Measurements from ENCODE around the gene FAM72B.
"Not testable (repeated sequence)": the region's sequence is repeated elsewhere in the genome, so short reads cannot be mapped to it uniquely, and the experiment has no call there.

The FAM72B gene

GRCh38 chr1:121200232-121200631 is 16.1 kb upstream of the FAM72B start:
- not testable (repeated sequence) for DNase-seq (ENCODE audit: low spot score)

DNA sequence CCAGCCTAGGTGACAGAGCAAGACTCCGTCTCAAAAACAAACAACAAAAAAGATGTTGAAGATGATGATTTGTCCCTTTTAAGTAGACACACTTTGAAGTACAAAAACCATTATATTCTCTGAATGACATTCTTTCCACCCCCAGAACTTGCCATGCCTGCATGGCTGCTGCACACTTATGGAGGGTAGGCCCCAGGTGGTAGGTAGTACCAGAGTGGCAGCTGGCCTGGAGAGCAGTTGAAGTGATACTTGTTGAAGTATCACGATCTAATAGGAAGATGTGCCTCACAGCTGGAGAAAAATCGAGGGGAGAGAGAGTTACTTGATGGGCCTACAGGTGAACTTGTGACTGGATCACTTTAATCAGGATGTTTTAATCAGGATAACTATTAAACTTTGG is 15.6 kb upstream of the FAM72B start:
- not testable (repeated sequence) for DNase-seq (ENCODE audit: low spot score)

DNA sequence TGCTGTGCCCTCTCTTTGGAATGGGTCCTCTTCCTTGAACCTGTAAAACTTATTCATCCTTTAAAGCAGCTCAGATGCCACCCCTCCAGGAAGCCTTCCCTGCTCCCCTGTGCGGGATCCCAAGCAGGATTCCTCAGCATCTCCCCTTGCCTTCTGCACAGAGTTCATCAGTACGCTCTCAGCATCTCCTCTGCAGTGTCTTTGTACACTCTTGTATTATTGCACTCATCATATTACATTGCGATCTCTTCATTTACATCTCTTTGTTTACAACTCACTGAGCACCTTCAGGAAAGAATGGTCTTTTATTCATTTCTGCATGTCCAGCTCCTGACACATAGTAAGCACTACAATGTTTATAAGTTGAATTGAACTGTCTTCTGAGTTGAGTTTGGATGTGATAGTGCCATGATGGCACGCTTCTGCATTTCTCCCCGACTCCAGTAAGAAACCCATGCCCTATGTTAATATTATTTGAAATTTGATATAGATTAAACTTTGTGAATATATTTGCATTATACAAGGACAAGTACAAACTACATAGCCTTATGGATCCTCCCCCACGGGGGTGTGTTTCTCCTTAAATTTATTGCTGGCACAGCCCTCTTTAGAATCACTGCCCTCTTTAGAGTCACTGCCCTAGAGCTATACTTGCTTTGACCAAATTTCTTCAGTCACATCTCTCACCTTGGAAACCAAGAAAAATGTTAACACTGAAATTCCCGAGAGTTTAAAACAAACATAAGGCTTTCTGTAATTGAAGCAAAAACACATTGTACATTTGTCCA is 13.1 kb upstream of the FAM72B start:
- not testable (repeated sequence) for DNase-seq (ENCODE audit: low spot score)

- not testable (repeated sequence) for DNase-seq (ENCODE audit: low spot score)
Measured at GRCh38 chr1:121192512-121192911, 8.4 kb upstream of the FAM72B start.

DNA sequence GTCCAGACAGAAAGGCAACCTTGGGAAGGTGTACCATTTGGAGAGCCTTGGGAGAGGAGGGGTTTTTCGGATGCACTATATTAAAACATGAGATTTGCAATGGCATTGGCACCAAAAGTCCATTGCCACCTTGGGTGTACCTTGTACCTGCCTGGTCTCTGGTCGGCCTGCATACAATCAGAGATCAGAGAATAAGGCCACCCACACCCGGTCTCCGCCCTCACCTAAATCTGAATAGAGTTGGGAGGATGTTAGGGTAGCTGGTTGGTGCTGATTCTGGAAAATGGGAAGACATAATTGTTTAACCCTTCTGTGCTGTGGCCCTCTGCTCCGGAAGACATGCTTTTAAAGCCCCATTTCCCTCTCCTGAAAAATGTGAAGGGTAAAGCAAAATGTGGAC is 3.8 kb upstream of the FAM72B start:
- DNase-seq (ENCODE audit: low spot score), result not testable (repeated sequence)

DNA sequence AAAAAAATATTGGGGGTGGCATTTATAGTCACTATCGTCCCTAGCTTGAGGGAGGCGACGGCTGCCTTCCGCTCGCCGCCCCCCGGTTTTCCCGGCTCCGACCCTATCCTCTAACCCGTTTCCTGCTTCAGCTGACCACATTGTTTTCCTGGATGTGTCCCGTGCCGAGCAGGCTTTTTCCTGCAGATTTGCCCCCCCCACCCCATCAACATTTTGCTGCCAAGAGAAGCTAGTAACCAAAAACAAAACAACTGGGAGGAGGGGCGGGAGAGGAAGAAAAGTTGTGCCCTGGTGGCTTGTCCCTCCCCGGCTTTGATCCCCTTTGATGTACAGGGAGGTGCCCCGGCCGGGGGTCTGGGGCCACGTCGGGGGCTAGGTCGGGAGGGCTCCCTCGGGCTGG is 2.1 kb upstream of the FAM72B start:
- DNase-seq (ENCODE audit: low spot score), result not testable (repeated sequence)

DNA sequence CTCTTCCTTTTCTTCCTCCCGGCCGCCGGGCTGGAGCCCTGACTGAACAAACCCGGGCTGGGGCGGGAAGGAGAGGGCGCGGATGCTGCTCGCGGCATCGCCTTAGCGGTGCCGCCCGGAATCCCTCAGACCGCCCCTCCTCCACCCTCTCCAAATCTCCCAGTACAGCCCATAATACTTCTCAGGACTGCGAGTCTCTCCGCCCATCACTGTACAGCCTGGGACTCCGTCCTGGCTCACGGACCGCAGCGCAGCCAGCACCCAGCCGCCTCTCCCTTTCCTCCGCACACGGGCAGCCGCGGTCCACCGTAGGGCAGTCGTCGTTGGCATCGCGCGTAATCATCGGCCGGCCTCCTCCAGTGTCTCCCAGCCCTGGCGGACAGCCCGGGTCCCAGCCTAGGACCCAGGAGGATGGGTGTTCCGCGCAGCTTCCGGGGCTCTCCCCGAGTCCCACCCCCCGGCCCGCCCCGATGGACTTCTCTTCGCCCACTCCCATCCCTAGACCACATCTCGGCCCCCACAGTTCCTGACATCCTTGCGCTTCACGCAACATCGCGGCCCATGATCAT is 1.1 kb upstream of the FAM72B start:
- not testable (repeated sequence) for DNase-seq (ENCODE audit: low spot score)

GRCh38 chr1:121183867-121184266 is 273 bp downstream of the FAM72B start:
- not testable (repeated sequence) for DNase-seq (ENCODE audit: low spot score)

- not testable (repeated sequence) for DNase-seq (ENCODE audit: low spot score)
Measured at GRCh38 chr1:121178197-121178596, 5.9 kb downstream of the FAM72B start.

GRCh38 chr1:121176649-121177048 is 7.5 kb downstream of the FAM72B start:
- not testable (repeated sequence) for DNase-seq (ENCODE audit: low spot score)

DNA sequence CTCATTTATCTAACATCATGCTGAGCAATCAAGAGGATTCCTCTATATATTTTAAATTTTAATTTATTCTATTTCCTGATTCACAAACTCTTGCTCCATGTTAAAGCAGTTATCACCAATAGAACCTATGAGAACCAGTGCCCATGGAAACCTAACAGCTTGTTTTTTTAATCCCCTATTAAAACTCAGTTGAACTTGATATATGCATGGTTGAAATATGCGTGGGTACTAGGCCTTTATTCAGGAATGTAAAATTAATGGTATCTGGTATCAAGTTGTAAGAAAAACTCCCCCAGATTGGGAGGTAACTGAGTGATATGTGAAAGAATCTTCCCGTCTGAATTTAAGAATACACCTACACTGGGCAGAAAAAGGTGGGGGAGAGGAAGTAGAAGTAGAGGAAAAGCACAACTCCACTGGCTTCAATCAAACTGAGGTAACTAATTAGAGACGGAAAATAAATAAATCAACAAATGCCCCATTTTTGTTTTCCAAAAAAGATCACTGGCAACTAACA is 15.9 kb downstream of the FAM72B start:
- not testable (repeated sequence) for DNase-seq (ENCODE audit: low spot score)

DNA sequence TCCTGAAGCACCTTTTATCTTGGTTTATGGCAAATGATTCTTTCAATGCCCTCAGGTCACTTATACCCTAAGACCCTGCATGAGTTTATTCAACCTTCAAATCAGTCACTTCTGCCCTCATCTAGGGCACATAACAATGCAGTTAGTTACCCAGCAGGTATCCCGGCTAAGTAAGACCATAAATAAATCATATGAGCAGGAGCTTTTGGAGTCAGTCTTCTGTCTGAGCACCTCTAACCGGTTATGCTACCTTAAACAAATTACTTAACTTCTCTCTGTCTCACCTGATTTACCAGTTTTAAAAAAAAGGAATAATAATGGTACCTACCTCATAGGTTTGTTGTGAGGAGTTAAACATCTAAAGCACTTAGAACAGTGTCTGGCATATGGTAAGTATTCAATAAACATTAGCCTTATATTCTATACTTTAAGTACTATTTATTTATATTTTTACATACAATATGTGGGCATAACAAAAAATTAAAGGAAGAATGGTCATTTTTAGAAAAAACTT is 16.9 kb downstream of the FAM72B start:
- DNase-seq (ENCODE audit: low spot score), result not testable (repeated sequence)

GRCh38 chr1:121165296-121165695 is 18.8 kb downstream of the FAM72B start:
- not testable (repeated sequence) for DNase-seq (ENCODE audit: low spot score)

GRCh38 chr1:121163850-121164757 is 20.0 kb downstream of the FAM72B start:
- not testable (repeated sequence) for DNase-seq (ENCODE audit: low spot score)

DNA sequence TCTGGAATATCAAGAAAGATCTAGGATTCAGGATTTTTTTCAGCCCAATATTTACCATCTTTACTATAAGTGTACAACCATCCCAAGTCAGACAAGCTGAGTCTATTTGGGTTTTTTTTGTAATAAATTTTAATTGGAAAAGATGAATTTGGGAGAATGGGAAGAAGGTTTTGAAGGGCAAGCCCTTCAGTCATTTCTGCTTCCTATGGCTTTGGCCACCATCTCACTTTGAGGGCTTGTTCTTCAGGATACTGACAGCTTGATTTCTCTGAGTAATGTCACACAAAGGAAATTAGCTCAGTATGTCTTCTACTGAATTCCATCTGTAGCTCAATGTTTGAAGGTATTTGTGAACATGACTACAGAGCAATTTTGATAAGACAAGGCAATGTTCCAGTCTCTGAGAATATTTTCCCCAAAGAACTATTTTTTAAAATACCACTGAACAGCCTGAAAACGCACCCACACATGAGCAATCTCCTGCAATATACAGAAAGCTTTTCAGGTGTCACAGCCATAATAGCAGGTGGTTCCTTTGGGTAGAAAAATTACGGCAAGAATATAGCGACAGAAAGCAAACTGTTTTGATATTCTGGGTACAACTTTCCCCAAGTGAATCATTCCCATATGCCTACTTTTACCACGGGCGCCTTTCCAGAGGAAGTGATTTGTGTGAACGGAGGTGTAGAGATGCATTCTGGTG is 22.8 kb downstream of the FAM72B start:
- DNase-seq (ENCODE audit: low spot score), result not testable (repeated sequence)

DNA sequence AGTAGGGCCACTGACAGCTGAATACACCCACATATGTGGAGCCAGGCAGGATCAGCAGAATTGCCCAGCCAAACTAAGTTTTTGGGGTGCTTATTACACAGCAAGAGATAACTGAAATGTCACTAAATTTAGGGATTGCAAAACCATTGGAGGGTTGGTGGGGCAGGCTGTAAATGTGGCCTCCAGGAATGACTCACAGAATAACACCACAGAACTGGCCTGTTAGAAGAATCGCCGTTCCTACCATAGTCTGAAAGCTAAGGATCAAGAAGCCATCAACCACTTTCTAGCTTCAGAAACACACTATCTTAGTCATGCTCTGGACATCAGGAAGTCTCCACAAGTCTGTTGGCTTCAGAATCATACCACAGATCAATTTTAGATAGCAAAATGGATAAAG is 24.0 kb downstream of the FAM72B start:
- DNase-seq (ENCODE audit: low spot score), result not testable (repeated sequence)

DNA sequence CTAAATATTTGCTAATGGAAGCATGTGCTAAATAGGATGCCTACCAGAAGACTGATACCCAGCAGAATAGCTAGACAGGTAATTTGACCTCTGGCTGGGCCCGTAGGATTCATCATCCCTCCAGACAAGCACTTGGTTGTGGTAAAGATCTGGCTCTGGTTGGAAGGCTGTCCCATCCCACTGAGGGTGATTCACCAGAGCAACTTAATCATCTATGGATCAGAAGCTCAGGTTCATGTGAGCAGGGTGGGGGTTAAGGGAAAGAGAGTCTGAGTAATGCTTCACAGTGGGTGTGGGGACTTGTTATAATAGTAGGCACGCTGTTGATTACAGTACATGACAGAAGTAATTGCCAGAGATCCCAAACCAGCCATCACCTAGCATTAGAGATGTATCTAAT is 26.5 kb downstream of the FAM72B start:
- not testable (repeated sequence) for DNase-seq (ENCODE audit: low spot score)

- not testable (repeated sequence) for DNase-seq (ENCODE audit: low spot score)
Measured at GRCh38 chr1:121156958-121157603, 27.1 kb downstream of the FAM72B start.

DNA sequence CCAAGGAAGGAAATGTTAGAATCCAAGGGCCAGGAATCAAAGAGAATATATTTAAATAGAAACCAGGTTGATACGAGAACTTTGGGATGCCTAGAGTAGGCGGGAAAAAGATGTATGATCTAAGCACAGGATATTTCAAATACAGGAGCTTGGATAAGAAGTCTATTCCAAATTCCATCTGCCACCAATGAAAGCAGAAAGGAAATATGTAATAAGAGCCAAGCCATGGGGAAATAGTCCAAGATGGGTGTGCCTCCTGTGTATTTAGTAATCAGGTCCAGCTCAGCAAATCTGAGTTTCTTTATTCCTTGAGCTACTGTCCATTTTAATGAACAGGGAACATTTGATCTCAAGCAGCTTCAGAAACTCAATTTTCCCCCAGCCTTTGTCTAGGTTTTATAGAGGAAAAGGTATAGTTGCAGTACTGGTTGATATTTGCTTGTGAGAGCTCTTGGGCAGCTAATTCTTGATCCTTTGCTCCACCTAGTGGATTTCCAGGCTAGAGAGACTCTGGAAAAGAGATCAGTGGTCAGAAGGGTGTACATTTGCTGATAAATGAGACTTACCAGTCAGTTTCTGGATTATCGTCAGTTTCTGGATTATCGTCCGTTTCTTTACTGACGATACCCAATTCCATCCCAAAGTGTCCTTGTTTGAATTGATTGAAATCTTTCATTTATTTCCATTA is 28.3 kb downstream of the FAM72B start:
- not testable (repeated sequence) for DNase-seq (ENCODE audit: low spot score)

GRCh38 chr1:121154811-121155210 is 29.3 kb downstream of the FAM72B start:
- not testable (repeated sequence) for DNase-seq (ENCODE audit: low spot score)
